Adrenal gland (tissue), 5 donors: ENCODE data around the gene GPSM1.

ENCODE experiments used
- CTCF ChIP-seq, 6 experiments: fragments of 450-650 bp in 4 of 6; fragments of 200-600 bp in 2 of 6; sonication (generic) in 1 of 6; IDR thresholded peaks; 1 replicate in 5 of 6; 2 replicates in 1 of 6; pipeline versions ENCODE4 v1.5.1 to v1.8.0; 2016 to 2021; ENCODE audit warnings: antibody characterized with exemption in 6 of 6, mild to moderate bottlenecking in 2 of 6, moderate library complexity in 1 of 6
- POLR2A ChIP-seq, 2 donors: fragments of 450-650 bp; IDR thresholded peaks; one replicate each; pipeline ENCODE4 v1.6.1; 2017; ENCODE audit warnings: antibody characterized with exemption in 2 of 2, mild to moderate bottlenecking in 2 of 2, moderate library complexity in 1 of 2
- donor health status: DM: no; HTN: no; CAD: no.

GRCh38 chr9:136328011-136328621, 777 bp downstream of the GPSM1 start:
- TF ChIP-seq CTCF (IDR thresholded peaks at IDR 0.05) (no peak), POLR2A (IDR thresholded peaks at IDR 0.05) (no peak)
